Measurements from ENCODE around the gene ASCL3.
"Not testable (repeated sequence)": the region's sequence is repeated elsewhere in the genome, so short reads cannot be mapped to it uniquely, and the experiment has no call there.

ASCL3 gene

GRCh38 chr11:8908099-8908498 lies 34.7 kb downstream of the ASCL3 start:
- no peak for DNase-seq

- no peak for DNase-seq
Measured at GRCh38 chr11:8907116-8907515, 35.7 kb downstream of the ASCL3 start.

DNA sequence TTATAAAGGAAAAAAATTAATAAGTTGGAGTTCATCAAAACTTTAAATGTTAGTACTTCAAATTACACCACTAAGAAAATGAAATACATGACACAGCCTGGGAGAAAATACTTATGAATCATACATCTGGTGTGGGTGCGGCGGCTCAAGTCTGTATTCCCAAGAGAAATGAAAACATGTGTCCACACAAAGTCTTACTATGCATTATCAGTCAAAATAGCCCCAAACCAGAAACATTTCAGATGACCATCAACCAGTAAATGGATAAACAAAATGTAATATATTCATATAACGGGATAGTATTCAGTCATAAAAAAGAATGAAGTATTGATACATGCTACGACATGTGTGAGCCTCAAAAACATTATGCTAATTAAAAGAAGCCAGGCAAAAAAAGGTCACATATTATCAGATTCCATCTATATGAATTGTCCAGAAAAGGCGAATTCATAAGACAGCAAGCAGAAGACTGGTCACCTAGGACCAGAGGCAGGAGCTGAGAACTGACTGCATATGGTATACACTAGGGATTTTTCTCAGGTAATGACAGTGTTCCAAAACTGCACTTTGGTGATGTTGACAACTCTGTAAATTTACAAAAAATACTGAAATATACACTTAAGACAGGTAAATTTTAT lies 37.2 kb downstream of the ASCL3 start:
- no peak for DNase-seq

- DNase-seq, result no peak
Measured at GRCh38 chr11:8899119-8899753, 43.6 kb downstream of the ASCL3 start.

DNA sequence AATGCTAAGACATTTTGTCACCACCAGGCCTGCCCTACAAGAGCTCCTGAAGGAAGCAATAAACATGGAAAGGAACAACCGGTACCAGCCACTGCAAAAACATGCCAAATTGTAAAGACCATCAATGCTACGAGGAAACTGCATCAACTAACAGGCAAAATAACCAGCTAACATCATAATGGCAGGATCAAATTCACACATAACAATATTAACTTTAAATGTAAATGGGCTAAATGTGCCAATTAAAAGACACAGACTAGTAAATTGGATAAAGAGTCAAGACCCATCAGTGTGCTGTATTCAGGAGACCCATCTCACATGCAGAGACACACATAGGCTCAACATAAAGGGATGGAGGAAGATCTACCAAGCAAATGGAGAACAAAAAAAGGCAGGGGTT lies 51.6 kb downstream of the ASCL3 start:
- not testable (repeated sequence) for DNase-seq

Measured in NCI-H2029 (cell line).